Measurements from ENCODE around the gene SAMD8. TPM values are rescaled to one million over a fixed set of nuclear protein-coding genes. Genes with fewer than 3 reads are reported as not detected.

Gene SAMD8
- total RNA-seq, 4 donors from 2014 or later, result 53.1 to 59.7 (median 57.8) TPM

- no peak for TF ChIP-seq CTCF (IDR thresholded peaks at IDR 0.05; ENCODE audit: low read depth)
Observed at GRCh38 chr10:75122505-75122904, 11.0 kb downstream of the SAMD8 start.

GRCh38 chr10:75123088-75123682, 11.7 kb downstream of the SAMD8 start:
- TF ChIP-seq CTCF (IDR thresholded peaks at IDR 0.05; ENCODE audit: low read depth), result no peak

DNA sequence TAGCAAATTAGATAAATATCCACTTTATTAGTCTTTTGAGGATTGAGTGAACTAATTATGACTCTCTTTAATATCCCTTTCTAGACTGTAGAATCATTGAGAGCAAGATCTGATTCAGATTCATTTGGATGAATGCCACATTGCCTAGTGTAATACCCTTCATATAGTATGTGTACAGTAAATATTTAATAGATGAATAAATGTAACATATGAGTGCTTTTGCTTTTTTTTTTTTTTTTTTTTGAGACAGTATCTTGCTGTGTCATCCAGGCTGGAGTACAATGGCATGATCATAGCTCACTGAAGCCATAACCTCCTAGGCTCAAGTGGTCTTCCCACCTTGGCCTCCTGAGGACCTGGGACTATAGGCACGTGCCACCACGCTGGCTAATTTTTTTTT, 14.8 kb downstream of the SAMD8 start:
- no peak for TF ChIP-seq CTCF (IDR thresholded peaks at IDR 0.05; ENCODE audit: low read depth)

DNA sequence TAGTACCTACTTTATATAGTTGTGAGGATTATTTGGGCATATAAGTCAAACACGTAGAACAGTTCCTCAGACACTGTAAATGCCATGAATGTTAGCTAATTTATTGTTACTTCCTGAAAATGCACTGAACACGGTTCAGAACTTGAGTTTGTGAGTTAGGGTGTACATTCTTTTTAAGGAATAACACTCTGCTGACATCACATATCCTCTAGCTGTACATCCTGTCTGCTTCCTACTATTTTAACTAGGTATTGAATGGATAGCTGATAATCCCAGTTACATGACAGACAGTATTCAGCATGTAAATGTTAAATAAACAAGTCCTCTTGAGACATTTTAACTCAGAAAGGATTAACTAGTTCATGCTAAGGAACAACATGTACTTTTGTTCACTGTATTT, 16.0 kb downstream of the SAMD8 start:
- TF ChIP-seq CTCF (IDR thresholded peaks at IDR 0.05; ENCODE audit: low read depth), result no peak

DNA sequence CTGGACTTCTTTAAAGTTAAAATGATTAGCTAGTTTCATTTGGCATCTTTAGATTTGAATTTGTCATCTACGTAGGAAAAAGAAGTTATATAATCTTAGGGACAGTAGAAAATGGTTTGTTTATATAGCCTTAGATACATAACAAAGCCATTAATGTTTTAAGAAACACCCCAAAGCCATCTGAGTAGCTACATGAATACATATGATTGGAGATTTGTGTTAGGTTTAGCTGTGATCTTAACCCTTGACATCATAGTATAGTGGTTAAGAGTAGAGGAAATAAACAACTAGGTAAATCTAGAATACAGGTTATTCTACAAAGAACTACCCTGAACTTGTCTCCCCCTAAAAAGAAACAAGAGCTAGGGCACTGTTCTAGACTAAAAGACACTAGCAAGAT, 18.1 kb downstream of the SAMD8 start:
- no peak for TF ChIP-seq CTCF (IDR thresholded peaks at IDR 0.05; ENCODE audit: low read depth)

GRCh38 chr10:75136346-75136745, 24.9 kb downstream of the SAMD8 start:
- no peak for TF ChIP-seq CTCF (IDR thresholded peaks at IDR 0.05; ENCODE audit: low read depth)

DNA sequence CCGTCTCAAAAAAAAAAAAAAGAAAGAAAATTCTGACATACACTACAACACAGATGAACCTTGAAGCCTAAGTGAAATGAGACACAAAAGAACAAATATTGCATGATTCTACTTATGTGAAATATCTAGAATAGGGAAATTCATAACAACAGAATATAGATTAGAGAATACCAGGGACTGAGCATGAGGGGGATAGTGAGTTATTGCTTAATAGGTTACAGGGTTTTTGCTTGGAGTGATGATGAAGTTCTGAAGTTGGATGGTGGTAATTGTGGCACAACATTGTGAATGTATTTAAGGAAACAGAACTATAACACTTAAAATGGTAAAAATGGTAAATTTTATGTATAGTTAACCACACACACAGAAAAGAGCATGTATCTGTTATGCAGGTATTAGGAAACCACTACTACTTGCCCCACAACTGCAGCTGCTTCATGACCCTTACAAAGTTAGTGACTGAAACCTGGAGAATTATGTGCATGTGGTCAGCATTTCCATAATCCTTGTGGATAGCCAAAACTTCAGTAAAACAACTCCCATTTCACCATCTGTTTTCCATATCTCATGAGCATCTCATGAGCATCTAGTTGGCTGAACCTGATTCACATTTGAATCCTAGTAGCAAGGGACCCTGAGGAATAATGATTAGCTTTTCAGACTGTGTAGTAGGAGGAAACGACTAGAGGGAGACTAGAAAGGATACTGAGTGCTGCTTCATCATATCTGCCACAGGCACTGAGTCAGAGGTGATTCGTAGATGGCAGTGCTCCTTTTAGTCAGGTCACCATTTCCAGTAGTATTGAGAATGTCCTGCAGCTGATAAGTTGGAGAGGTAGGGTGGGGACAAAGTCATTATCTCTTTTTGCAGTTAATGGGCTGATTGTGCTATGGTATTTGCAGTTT, 26.3 kb downstream of the SAMD8 start:
- no peak for TF ChIP-seq CTCF (IDR thresholded peaks at IDR 0.05; ENCODE audit: low read depth)

All from subcutaneous adipose tissue (tissue), 4 donors.